Dendritic cell treated with granulocyte-macrophage colony-stimulating factor and Interleukin-4, amounts not matched to agents 40 ng/mL and 50 ng/mL, for 4 days (primary cell): Measurements from ENCODE around the gene G6PD.
"Not testable (repeated sequence)": the region's sequence is repeated elsewhere in the genome, so short reads cannot be mapped to it uniquely, and the experiment has no call there.

ENCODE experiments used
- H3K27ac Mint-ChIP-seq: one replicate; pipeline ENCODE4 v1.8.0; 2022; ENCODE audit warnings: mild to moderate bottlenecking, mixed read lengths
- H3K27me3 Mint-ChIP-seq: one replicate; pipeline ENCODE4 v1.8.0; 2022; ENCODE audit warnings: mild to moderate bottlenecking, mixed read lengths
- H3K36me3 Mint-ChIP-seq: one replicate; pipeline ENCODE4 v1.8.0; 2022; ENCODE audit warnings: low read depth, mixed read lengths
- H3K4me1 Mint-ChIP-seq: one replicate; pipeline ENCODE4 v1.8.0; 2022; ENCODE audit warnings: low read depth, mixed read lengths
- H3K4me3 Mint-ChIP-seq: one replicate; pipeline ENCODE4 v1.8.0; 2022; ENCODE audit warnings: mild to moderate bottlenecking, moderate library complexity, mixed read lengths
- H3K9me3 Mint-ChIP-seq: one replicate; pipeline ENCODE4 v1.8.0; 2022; ENCODE audit warnings: mixed read lengths
- intact Hi-C: fragments of 100-400 bp; cut with micrococcal nuclease; formaldehyde crosslinking; loops from one replicate; pipeline ENCODE4 v1.15.0; 2022

The G6PD gene

DNA sequence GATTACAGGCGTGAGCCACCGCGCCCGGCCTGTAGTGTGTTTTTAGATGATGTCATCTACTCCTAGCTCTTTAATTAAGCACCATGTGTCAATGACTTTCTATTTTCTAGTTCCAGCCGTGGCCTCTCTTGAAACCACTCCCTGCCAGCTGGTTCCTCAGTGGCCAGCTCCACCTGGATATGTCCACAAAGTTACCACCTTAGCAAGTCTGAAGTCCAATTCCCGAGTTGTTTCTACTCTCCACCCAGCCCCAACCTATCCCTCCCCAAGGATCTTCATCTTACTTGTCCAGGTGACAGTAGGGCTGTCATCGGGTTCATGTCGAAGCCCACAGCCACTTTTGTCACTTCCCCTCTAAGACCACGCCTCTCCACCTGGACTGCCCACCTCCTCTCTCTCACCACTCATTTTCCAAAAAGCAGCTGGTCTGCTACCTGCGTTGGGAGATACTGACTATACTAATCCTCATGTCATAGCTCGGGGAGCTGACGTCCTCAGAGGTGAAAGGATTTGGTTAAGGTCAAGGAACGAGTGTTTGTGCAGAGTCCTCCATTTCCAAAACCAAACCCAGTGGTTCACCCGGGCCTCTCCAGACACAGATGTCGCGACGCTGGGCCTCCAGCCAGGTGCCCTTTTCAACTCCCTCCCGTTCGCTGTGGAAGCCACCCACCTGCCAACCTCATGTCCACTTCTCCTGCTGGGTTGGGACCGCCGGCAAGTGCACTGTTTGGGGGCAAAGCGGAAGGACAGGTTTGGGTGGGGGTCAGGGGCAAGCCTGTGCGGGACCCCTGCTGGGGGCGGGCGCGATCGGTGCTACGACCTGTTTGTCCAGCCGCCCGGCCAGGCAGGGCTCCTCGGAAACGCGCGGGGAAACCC, 31.3 kb downstream of the G6PD start:
- intact Hi-C loops = no loop called here
- H3K36me3 Mint-ChIP-seq = peaks cover 16% of the 10 kb centered on the region
- H3K9me3 Mint-ChIP-seq = no peaks in the 10 kb centered on the region
- H3K4me1 Mint-ChIP-seq = peaks cover 32% of the 10 kb centered on the region
- peak overlapping the region; percentile 92 for H3K27ac Mint-ChIP-seq
- H3K27me3 Mint-ChIP-seq = no peaks in the 10 kb centered on the region
- H3K4me3 Mint-ChIP-seq = peak overlapping the region; percentile 83

- Mint-ChIP-seq H3K36me3 (peaks cover 32% of the 10 kb centered on the region), H3K27me3 (no peaks in the 10 kb centered on the region), H3K9me3 (peaks cover 7% of the 10 kb centered on the region), H3K27ac (no peak overlapping the region), H3K4me1 (peaks cover 32% of the 10 kb centered on the region), H3K4me3 (no peak overlapping the region)
- intact Hi-C loops = no loop called here
Observed at GRCh38 chrX:154513716-154514115, 32.9 kb downstream of the G6PD start.

GRCh38 chrX:154512879-154513553, 33.6 kb downstream of the G6PD start:
- intact Hi-C loops = no loop called here
- H3K36me3 Mint-ChIP-seq = peaks cover 39% of the 10 kb centered on the region
- no peak overlapping the region for H3K4me3 Mint-ChIP-seq
- no peaks in the 10 kb centered on the region for H3K27me3 Mint-ChIP-seq
- H3K9me3 Mint-ChIP-seq = peaks cover 7% of the 10 kb centered on the region
- H3K27ac Mint-ChIP-seq = no peak overlapping the region
- H3K4me1 Mint-ChIP-seq = peaks cover 32% of the 10 kb centered on the region

DNA sequence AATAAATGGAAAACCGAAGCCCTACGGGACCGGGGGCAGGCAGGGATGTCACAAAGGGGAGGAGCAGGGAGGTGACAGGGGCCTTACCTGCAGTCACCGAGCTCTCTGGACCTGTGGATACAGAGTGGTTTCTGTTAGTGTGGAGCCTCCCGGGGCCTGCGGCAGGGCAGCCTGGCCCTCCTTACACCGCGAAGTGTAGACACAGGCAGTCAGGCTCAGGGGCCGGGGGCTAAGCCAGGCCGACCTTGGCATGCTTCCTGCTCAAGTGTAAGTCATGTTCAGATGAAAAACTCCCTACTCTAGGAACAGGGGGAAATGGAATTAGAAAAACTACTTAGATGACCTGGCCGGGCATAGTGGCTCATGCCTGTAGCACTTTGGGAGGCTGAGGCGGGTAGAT, 34.9 kb downstream of the G6PD start:
- H3K27me3 Mint-ChIP-seq = no peaks in the 10 kb centered on the region
- peaks cover 7% of the 10 kb centered on the region for H3K9me3 Mint-ChIP-seq
- intact Hi-C loops = no loop called here
- H3K4me3 Mint-ChIP-seq = no peak overlapping the region
- peaks cover 26% of the 10 kb centered on the region for H3K4me1 Mint-ChIP-seq
- peak overlapping the region; percentile 40 for H3K27ac Mint-ChIP-seq
- peaks cover 52% of the 10 kb centered on the region for H3K36me3 Mint-ChIP-seq

- Mint-ChIP-seq H3K27me3 (no peaks in the 10 kb centered on the region), H3K27ac (no peak overlapping the region), H3K4me3 (no peak overlapping the region), H3K4me1 (peaks cover 20% of the 10 kb centered on the region), H3K36me3 (peaks cover 71% of the 10 kb centered on the region), H3K9me3 (peaks cover 7% of the 10 kb centered on the region)
- intact Hi-C loops = no loop called here
Observed at GRCh38 chrX:154509455-154509854, 37.2 kb downstream of the G6PD start.

- Mint-ChIP-seq H3K27me3 (no peaks in the 10 kb centered on the region), H3K27ac (no peak overlapping the region), H3K36me3 (peaks cover 71% of the 10 kb centered on the region), H3K4me1 (peaks cover 11% of the 10 kb centered on the region), H3K9me3 (peaks cover 7% of the 10 kb centered on the region), H3K4me3 (no peak overlapping the region)
- intact Hi-C loops = no loop called here
Observed at GRCh38 chrX:154508384-154508745, 38.3 kb downstream of the G6PD start.

DNA sequence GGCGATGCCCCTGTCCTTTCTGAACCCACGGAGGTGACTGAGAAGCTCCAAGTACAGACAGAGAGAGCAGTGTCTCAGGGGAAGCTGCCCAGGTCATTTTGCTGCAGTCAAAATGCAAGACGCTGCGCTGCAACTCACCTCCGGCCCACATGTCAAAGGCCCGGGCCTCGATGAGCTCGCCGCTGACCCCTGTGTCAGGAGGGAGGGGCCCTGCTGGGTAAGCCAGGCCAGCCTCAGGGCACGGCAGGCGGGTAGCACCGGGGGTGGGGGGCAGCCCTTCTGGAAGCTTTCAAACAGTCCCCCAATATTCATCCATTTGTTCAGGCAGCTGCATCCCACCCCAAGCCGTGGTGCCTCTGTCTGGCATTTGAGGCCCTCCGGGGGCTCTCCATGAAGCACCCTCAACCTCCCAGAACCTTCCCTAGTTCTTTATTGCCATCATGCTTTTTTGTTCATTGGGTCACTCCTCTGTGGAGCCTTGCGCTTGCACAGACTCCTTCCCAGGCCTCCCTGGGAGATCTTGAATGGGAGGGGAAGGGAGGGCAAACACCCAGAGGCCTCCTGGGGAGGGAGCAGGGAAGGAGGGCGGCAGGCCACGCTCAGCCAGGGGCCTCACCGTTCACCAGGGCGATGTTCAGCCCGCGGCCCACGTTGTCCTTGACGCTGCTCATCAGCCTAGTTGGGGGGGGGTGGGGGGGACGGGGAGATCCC, 38.8 kb downstream of the G6PD start:
- Mint-ChIP-seq H3K27me3 (no peaks in the 10 kb centered on the region), H3K27ac (no peak overlapping the region), H3K4me3 (no peak overlapping the region), H3K9me3 (peaks cover 7% of the 10 kb centered on the region), H3K36me3 (peaks cover 69% of the 10 kb centered on the region), H3K4me1 (peaks cover 11% of the 10 kb centered on the region)
- intact Hi-C loops = no loop called here

DNA sequence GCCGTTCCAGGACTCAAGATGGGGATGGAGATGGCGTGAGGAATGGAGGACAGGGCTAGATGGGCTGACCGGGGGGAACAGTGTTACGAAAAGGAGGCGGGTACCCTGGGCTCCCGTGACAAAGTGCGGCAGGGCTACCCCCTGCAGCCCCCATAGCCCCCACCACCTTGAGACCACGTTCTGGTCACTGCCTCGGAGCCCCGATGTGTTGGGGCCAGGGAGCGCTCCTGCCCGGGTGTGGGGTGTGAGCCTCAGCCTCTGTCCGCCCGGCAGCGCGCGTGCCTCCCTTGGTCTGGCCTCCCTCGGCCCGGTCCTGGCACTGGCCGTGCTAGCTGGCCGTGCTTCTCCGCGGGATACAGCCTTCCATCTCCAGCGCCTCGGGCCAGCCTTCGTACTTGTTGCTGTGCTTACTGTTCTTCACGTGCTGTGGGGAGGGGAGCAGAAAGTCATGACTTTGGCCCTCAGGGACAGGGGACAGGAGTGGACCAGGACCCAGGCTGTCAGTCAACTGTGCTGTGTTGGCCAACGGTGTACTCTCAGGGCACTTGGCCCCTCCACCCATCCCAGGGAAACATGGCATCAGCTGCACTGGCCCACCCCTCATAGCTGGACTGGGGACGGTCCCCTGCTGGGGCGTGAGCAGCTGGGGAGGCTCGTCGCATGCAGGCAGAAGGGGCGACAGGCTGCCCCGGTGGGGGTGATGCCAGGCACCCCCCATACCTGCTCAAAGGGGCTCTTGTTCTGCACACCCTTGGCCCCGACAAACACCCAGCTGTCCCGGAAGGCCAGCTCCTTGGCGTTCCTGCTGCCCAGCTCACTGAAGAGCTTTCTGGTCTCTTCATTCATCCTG, 39.9 kb downstream of the G6PD start:
- Mint-ChIP-seq H3K4me1 (peaks cover 5% of the 10 kb centered on the region), H3K4me3 (no peak overlapping the region), H3K9me3 (peaks cover 7% of the 10 kb centered on the region), H3K27ac (no peak overlapping the region), H3K36me3 (peaks cover 64% of the 10 kb centered on the region), H3K27me3 (no peaks in the 10 kb centered on the region)
- intact Hi-C loops = no loop called here

DNA sequence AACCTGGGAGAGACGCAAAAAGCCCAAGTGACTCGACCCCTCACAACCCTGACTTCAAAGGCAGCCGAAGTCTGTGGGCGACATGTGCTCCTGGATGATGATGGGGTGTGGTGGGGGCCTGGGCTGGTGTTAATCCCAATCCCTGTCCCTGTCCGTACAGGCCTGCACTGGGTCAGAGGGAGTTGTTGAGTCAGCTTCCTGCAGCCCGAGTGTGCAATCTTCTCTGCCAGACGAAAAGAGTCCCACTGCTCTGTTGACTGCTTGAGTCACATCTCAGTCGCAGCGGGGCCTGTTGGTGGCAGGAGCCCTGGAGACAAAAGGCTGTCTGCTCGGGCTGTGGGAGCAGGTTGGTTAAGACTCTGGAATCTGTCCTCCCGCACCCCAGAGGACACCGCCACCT, 40.9 kb downstream of the G6PD start:
- no peak overlapping the region for H3K4me3 Mint-ChIP-seq
- no peaks in the 10 kb centered on the region for H3K4me1 Mint-ChIP-seq
- H3K27me3 Mint-ChIP-seq = no peaks in the 10 kb centered on the region
- H3K36me3 Mint-ChIP-seq = peaks cover 59% of the 10 kb centered on the region
- peaks cover 7% of the 10 kb centered on the region for H3K9me3 Mint-ChIP-seq
- intact Hi-C loops = no loop called here
- H3K27ac Mint-ChIP-seq = no peak overlapping the region

- Mint-ChIP-seq H3K27me3 (no peaks in the 10 kb centered on the region), H3K4me3 (no peak overlapping the region), H3K27ac (no peak overlapping the region), H3K9me3 (no peaks in the 10 kb centered on the region), H3K36me3 (peaks cover 32% of the 10 kb centered on the region), H3K4me1 (no peaks in the 10 kb centered on the region)
- intact Hi-C loops = no loop called here
Observed at GRCh38 chrX:154502989-154503388, 43.7 kb downstream of the G6PD start.

DNA sequence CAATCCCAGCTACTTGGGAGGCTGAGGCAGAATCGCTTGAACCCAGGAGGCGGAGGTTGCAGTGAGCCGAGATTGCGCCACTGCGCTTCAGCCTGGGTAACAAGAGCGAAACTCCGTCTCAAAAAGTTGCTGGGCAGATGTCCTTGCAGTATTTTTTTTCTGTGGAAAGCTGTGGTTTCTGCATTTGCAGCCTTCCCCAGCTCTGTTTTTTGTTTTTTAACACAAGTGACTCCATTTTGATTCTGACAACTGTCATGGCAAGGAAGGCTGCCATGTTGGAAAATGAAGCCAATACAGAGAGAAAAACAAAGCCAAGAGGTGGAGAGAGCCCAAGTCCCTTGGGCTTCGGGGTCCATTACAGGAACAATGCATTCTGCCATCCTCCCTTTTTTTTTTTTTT, 44.5 kb downstream of the G6PD start:
- H3K9me3 Mint-ChIP-seq = no peaks in the 10 kb centered on the region
- no peak overlapping the region for H3K4me3 Mint-ChIP-seq
- H3K27ac Mint-ChIP-seq = no peak overlapping the region
- no peaks in the 10 kb centered on the region for H3K4me1 Mint-ChIP-seq
- intact Hi-C loops = no loop called here
- no peaks in the 10 kb centered on the region for H3K27me3 Mint-ChIP-seq
- H3K36me3 Mint-ChIP-seq = peaks cover 23% of the 10 kb centered on the region

GRCh38 chrX:154501423-154501822, 45.2 kb downstream of the G6PD start:
- H3K27ac Mint-ChIP-seq, H3K27me3 Mint-ChIP-seq, H3K4me1 Mint-ChIP-seq, H3K4me3 Mint-ChIP-seq, H3K9me3 Mint-ChIP-seq, intact Hi-C loops: not testable (repeated sequence)
- H3K36me3 Mint-ChIP-seq = peaks cover 16% of the 10 kb centered on the region

DNA sequence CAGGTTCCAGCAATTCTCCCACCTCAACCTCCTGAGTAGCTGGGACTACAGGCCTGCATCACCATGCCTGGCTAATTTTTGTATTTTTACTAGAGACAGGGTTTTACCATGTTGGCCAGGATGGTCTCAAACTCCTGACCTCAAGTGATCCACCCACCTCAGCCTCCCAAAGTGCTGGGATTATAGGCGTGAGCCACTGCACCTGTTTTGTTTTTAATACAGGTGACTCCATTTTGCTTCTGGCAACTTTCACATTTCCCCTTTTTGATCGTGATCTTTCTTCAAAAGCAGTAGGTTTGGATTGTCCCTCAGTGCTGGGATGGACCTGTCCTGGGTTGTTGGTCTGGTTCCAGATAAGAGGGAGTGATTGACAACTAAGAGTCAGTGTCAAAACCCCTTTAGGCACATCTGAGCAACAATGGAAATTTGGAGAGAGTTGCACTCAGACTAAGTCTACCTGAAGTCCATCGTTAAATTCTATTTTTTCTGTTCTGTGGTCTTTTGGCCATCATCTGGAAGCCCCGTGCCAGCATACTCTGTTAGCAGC, 50.0 kb downstream of the G6PD start:
- intact Hi-C loops, H3K27me3 Mint-ChIP-seq, H3K36me3 Mint-ChIP-seq, H3K4me1 Mint-ChIP-seq, H3K4me3 Mint-ChIP-seq, H3K9me3 Mint-ChIP-seq, H3K27ac Mint-ChIP-seq: not testable (repeated sequence)
